Stimulated activated CD8-positive, alpha-beta memory T cell treated with anti-CD3 and anti-CD28 coated beads, Interleukin-15, amount 100 ng/mL, for 48 hours (primary cell): ENCODE data around the gene SLC9C2.
"Not testable (repeated sequence)": the region's sequence is repeated elsewhere in the genome, so short reads cannot be mapped to it uniquely, and the experiment has no call there.

Experiments
- DNase-seq, 2 donors: peaks; one replicate each; pipeline ENCODE4 v3.0.0-alpha.2; 2020; ENCODE audit warnings: low read depth in 2 of 2

Gene SLC9C2

DNA sequence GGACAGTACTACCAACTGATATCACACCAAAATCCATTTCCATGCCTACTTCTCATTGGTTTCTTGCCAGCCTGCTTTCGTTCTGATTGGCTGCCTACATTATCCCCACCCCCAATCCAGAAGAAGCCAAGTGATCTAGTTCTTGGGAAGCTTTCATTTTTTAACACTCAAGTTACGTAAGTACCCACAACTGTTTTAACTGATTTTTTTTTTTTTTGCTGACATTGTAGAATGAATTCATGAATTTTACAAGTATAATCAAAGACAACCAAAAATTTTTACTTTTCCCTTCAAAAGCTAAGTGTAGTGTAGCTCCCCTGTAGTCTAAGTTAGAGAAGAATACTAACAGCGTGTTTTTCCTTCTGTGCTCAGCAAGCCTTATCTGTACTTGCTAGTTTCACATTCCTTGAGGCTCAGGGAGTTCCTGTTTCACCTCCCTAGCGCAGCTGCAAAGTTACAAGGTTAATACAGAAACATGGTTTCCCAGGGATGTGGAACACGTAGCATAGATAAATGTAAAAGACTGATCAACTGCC is at the start of gene SLC9C2:
SLC9C2 (minus strand) TSS at position 17 of the 536 bp plus-strand sequence. CDS start 1,296 bp downstream, outside the sequence.
- no peak for DNase-seq

- no peak for DNase-seq
Measured at GRCh38 chr1:173648880-173649605, 46.2 kb upstream of the SLC9C2 start.

DNA sequence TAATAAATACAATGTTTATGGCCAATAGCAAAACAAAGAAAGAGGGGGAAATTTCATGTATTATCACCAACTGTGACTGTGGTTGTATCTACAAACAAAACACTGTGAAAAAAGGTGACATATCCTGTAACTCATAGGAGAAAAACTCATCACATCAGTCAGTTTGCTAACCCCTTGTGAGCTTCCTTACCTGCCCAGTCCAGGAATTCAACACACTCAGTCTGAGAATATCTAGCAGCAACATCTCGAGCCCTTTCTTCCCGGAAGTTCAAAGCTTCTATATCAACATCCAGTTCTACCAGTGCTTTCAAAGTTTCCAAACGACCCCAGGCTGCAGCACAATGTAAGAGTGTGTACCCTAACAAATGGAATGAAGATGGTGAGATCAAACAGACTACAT is 43.8 kb upstream of the SLC9C2 start:
- no peak for DNase-seq

DNA sequence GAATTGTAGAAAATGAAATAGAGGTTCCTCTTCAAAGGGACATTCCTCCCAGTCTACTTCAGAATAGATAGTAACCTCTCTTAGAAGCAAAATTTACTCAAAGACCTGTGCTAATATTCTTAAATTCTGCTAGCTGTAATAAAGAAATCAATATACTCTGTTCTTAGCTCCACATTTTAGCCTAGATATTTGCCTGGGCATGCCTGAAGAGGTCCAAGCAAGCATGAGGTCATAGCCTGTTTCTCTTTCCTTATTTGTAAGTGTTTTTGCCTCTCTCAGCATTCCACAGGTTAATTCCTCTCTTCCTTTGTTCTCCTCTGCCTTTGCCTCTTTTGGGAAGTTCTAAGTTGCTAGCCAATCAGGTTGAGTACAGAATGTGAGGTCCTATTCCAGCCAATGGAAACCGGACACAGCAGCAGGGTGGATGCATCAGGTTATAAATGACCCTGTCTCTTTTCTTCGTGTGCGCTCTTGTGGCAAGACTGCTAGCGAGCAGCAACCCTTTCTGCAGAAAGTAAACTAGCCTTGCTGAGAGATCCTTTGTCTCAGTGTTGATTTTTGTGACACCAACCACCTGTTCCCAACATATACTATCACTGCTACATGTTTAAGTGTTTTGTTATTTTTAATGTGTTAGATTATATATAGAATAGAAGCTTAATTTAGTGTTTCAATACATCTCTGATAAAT is 39.7 kb upstream of the SLC9C2 start:
- not testable (repeated sequence) for DNase-seq

DNA sequence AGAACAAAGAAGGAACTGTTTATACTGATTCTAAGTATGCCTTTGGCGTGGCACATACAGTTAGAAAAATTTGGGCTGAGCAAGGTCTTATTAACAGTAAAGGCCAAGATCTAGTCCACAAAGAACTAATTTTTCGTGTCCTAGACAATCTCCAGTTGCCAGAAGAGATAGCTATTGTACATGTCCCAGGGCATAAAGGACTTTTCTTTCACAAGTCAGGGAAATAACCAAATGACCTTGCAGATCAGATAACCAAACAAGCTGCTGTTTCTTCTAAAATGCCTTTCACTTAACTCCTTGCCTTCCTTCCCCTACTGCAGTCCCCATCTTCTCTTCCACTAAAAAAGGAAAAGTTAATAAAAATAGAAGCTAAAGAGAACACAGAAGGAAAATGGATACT is 36.2 kb upstream of the SLC9C2 start:
- DNase-seq = no peak

DNA sequence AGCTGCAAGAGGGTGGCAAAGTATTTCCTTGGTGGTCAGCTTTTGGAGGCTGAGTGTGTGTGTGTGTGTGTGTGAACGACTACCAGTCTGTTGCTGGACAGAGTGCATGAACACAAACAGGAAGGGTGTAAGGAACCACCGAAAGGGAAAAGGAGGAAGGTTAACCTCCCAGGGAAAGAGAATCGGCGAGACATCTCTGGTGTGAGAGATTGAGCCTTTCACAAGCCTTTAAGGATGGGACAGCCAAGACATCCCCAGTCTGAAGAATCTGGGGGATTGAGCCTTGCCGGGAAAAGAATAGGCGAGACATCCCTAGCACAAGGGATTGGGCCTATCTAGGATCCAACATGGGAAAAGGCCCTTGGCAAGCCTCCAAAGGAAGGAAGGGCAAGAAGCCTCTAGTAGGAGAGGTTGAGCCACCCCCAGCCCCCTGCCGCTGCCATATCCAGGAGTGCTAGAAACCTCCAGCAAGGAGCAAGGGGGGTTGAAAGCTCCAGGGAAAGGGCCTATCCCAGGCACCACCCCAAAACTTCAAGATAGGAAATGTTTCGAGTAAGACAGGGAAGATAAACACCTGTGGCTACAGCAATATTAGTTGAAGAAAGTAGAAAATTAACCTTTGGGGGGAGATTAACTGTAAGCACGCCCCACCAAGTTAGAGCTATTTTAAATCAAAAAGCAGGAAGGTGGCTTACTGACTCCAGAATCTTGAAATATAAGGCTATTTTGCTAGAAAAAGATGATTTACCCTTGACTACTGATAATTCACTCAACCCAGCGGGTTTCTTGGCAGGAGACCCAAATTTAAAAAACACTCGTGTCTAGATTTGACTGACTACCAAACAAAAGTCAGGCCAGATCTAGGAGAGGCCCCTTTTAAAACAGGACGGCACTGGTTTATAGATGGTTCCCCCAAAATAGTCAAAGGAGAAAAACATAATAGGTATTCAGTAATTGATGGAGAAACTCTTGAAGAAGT is 35.5 kb upstream of the SLC9C2 start:
- DNase-seq = no peak

DNA sequence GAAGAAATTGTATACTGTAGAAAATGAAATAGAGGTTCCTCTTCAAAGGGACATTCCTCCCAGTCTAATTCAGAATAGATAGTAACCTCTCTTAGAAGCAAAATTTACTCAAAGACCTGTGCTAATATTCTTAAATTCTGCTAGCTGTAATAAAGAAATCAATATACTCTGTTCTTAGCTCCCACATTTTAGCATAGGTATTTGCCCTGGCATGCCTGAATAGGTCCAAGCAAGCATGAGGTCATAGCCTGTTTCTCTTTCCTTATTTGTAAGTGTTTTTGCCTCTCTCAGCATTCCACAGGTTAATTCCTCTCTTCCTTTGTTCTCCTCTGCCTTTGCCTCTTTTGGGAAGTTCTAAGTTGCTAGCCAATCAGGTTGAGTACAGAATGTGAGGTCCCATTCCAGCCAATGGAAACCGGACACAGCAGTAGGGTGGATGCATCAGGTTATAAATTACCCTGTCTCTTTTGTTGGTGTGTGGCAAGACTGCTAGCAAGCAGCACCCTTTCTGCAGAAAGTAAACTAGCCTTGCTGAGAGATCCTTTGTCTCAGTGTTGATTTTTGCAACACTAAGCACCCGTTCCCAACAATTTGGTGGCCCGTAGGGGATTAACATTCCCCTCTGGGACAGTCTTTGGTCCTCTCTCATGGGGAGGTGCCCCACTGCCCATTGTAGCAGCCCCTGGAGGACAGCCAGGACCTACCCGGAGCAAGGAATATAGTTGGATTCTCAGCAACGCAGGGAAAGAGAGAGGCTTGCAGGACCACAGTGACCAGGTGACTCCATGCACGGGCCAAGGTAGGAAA is 34.6 kb upstream of the SLC9C2 start:
- DNase-seq = not testable (repeated sequence)

DNA sequence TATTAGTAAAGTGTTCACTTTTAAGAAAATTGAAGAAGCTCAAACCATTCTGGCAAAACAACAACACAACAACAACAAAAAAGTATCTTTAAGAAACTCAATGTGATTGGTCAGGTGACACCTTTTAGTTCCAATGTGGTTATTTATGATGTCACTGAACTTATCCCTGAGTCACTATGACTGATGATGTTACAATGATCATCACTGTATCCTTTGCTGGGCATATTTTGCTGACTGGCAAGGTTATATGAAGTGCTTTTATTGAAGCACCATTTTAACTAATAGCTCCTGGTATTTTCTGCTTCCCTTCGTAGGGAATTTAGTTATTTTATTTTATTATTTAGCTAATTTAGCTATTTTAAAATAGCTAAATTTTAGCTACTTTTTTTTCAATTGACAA is 32.2 kb upstream of the SLC9C2 start, which contains the start of gene TEX50:
TEX50 (plus strand) TSS at position 223 of the 400 bp plus-strand sequence. CDS start 184 bp downstream, outside the sequence.
- DNase-seq = no peak

DNA sequence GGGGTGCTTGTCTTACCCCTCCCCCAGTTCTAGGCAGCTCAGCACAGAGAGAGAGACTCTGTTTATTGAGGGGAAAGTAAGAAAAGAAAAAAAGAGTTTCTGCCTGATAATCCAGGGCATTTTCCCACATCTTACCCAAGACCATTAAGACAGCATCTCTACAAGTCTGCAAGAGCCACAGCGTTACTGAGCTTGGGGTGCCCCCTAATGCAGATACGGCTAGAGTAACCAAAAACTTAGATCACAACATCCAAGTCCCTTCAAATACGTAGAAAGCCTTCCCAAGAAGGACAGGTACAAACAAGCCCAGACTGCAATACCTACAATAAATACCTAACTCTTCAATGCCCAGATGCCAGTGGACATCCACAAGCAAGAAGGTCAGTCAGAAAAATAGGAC is 26.0 kb upstream of the SLC9C2 start:
- DNase-seq = no peak

DNA sequence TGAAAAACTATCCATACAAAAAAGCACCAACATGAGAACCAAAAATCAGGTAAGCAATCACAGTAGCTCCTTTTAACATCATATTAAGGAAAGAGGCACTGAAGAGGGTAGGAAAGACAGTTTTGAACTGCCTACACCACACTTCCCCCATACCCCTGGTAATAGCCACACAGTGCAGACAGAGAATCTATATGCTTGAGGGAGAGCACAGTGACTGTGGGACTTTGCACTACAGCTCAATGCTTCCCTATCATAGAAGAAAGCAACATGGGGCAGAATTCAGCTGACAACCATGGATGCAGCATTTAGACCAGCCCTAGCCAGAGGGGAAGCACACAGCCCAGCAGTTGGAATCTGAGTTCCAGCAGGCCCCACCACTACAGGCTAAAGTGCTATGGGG is 24.4 kb upstream of the SLC9C2 start:
- DNase-seq = no peak

DNA sequence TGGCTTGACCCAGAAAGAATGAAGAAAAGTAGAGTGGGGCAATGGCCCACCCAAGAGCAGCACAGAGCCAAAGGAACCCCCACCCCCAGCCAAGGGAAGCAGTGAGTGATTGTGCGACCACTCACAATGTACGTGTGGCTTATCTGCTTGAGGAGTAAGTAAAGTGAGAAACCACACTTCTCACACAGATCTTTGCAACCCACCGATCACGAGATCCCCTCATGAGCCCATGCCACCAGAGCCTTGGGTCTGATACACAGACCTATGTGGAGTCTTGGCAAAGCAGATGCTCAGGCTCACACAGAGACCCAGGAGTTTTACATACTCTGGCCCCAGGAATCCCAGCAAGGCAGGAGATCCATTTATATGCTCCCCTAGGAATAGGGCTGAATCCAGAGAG is 14.0 kb upstream of the SLC9C2 start:
- no peak for DNase-seq

DNA sequence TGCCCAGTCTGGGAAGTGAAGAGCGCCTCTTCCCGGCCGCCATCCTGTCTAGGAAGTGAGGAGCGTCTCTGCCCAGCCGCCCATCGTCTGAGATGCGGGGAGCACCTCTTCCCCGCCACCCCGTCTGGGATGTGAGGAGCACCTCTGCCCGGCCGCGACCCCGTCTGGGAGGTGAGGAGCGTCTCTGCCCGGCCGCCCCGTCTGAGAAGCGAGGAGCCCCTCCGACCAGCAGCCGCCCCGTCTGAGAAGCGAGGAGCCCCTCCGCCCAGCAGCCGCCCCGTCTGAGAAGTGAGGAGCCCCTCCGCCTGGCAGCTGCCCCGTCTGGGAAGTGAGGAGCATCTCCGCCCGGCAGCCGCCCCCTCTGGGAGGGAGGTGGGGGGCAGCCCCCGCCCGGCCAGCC is 10.2 kb upstream of the SLC9C2 start:
- DNase-seq = not testable (repeated sequence)

GRCh38 chr1:173608503-173609216 is 5.8 kb upstream of the SLC9C2 start:
- no peak for DNase-seq

- no peak for DNase-seq
Measured at GRCh38 chr1:173601588-173601987, 1.3 kb downstream of the SLC9C2 start.

- no peak for DNase-seq
Measured at GRCh38 chr1:173596097-173596825, 6.6 kb downstream of the SLC9C2 start.

DNA sequence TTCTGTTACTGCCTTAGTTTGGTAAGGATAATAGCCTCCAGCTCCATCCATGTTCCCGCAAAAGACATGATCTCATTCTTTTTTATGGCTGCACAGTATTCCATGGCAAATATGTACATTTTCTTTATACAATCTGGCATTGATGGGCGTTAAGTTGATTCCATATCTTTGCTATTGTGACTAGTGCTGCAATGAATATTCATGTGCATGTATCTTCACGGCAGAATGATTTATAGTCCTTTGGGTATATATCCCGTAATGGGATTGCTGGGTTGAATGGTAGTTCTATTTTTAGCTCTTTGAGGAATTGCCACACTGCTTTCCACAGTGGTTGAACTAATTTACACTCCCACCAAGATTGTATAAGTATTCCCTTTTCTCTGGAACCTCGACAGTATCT is 11.7 kb downstream of the SLC9C2 start:
- DNase-seq = not testable (repeated sequence)

DNA sequence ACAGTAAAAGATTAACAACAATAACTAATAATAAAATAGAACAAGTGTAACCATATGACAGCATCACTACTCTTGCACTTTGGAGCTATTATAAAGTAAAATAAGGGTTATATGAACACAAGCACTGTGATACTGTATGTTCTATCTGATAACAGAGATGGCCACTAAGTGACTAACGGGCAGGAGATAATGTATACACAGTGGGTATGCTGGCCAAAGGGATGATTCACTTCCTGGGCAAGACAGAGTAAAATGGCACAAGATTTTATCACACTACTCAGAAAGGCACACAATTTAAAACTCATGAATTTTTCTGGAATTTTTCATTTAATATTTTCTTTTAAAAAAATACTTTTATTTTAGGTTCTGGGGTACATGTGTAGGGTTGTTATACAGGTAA is 12.3 kb downstream of the SLC9C2 start:
- no peak for DNase-seq

DNA sequence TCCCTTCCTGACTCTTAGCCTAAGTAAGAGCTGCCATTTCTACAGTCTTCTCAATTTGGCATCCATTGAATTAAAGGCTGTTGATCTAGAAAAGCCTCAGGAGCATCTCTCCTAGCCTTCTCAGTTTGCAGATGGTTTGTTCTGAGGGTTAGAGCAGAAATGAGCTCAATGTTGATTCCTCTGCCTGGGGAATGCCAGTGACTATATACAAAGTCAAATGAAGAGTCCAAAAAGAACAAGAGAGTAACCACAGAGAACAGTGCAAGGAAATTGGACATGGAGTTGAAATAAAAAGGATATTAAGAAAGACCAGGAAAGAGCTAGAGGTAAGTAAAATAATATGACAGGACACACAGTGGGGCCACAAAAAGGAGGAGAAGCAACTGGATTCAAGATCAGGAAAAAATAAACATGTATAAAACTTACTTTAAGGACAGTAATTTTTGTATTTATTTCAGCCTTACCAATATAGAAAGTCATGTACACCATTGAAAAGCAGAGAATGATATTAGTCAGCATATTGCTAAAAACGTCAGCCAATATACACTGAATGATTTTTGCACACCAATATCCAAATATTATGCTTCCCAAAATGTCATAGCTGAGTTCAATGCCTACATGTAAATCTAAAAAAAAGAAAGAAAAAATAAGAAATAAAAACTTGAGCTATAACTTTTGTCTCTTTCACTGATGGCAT is 21.3 kb downstream of the SLC9C2 start:
- no peak for DNase-seq

GRCh38 chr1:173580658-173581057 is 22.2 kb downstream of the SLC9C2 start:
- no peak for DNase-seq
